HG03060 (cell line): ENCODE results near the gene MBNL2.

Experiments
- ATAC-seq: cut with Tn5 transposase; IDR thresholded peaks from one replicate; pipeline ENCODE4 v1.9.1; 2021; ENCODE audit warnings: low read depth, moderate number of reproducible peaks; ENCODE audit not compliant: unreplicated experiment

Gene MBNL2

DNA sequence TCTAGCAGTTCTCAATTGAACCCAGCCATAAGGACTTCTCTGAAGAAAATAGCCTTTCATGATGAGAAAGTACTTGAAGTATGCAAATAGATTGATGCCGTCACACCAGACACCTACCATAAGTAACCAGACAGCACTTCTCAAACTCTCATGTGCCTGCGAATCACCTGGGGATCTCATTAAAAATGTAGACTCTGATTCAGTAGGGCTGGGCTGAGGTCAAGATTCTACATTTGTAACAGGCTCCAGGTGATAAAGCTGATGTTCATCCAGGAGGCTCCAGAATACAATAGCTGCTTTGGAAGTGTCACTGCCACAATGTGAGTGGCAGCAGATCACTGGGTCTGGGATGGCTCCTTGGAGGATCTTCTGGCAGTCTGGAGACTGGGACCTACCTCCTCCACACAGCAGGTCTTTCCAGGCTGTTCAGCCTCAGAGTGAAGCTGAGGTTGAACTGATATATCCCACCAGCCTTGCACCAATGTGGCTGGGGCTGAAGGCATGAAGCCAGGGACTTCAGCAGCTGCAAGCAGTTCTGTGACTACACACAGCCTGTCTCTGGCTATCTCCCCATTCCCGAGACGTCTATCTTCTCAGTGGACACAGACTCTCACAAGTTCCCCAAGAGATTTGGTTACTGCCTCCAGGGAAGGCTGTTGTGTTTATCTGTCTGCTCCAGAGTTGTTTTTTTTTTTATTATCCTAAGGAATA lies 9.1 kb downstream of the MBNL2 start:
- no peak for ATAC-seq

DNA sequence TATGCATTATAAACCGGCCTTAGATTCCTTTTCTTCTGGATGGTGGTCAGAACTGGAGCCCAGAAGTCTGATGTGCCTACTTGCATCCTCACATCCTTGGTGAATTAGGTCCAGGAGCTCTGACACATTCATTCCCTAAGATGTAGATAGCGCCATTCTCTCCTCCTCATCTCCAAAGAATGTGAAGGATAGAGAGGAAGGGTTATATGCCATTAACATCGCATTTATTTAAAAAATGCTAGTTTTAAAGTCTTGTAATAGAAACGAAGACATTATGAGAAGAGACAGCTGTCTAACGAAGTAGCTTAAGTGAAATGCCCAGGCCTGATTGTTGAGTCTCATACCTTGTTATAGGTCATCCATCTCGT lies 9.7 kb downstream of the MBNL2 start:
- ATAC-seq: no peak

DNA sequence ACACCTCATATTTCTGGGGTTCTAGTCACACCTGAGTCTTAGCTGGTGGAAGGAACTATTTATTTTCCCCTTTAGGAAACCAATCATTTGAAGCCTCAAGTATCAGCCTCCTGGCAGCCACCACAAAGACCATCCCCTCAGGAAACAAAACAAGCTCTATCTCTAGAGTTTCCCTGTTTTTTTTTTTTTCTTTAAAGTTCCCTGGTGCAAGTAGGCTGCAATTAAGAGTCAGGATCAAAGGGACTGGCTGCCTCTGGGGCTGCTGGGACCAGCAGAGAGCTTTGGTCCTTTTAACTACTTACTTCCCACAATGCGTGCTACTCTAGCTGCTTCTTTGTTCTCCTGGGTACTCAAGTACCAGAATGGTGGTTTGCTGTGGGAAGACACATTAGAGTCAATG lies 11.4 kb downstream of the MBNL2 start:
- ATAC-seq: no peak

DNA sequence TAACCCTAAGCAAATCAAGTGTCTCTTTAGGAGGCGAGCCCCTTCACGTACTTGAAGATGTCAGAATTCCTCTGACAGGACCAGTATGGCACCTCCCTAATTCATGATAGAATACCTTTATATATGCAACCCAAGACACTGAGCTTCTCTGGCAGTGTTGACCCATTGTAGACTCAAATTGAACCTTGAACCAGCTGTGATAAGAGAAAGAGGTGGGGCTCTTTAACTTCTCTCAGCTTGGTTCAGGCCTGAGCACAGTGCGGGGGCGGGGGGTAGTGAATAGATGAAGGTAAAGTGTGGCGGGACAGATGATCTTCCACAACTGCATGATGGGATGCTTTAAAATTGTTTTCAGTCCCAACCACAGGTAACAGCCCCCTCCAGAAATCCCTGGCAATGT lies 12.1 kb downstream of the MBNL2 start:
- no peak for ATAC-seq

DNA sequence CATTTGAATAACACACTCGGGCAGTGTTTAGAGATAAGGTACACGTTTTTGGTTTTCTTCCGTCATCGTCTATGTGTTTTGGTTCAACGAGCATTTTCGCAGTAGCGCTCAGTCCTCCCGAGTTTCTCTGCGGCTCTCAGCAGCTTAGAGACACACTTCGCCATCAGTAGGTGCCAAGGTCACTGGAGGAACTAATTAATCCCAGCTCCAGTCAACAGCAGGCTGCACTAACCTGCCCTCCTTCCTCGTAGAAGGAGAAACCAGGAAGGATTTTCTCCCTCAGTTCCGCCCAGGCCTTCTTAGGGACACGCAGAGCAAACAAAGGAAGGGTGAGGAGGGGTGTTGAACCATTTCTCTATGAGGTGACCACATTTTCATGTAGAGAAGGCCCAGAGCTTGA lies 12.6 kb downstream of the MBNL2 start:
- no peak for ATAC-seq

DNA sequence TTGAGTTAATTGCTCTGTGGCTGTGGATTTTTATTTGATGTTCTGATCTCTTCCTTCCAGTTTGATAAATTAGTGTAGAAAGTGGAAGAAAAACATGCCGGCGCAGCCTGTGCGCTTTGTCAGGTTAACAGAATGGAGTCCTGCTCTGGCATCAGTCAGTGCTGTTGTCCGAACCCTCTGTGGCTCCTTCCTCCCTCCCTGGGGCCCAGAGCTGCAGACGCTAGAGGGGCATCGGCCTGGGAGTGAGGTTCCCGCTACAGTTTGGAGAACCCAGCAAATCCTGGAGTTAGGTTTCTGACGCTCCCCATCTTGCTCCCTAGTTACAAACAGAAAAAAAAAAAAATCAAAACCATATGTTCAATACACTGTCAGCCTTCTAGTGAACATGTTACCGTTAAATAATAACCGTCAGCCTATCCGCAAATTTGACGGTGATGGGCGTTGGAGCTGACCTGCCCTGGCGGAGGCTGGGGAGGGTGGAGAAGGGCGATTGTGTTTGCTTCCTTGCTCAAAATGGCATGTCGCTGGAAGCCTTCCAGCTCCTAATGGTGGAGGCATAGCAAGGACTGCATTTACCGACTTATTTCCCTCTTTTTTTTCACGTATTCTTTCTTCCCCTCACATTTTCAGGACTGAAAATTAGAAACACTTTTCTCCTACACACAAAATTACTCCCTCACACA lies 13.6 kb downstream of the MBNL2 start:
- ATAC-seq: no peak

DNA sequence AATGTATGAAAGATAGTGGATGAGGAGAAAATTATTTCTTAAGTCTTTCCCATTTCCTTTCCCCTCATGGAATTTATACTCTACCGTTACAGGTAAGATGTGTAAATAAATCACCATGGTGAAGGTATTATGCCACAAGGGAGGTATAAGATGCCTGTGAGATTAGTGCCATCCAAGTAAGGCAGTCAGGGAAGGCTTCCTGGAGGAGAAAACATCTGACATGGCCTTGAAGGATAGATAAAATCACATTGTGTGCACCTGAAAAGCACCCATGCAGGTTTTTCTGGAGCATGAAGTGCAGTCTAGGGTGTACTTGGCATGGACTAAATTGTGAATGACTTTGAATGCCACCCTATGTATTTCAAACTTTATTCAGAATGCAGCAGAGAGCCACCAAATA lies 15.3 kb downstream of the MBNL2 start:
- ATAC-seq: no peak

DNA sequence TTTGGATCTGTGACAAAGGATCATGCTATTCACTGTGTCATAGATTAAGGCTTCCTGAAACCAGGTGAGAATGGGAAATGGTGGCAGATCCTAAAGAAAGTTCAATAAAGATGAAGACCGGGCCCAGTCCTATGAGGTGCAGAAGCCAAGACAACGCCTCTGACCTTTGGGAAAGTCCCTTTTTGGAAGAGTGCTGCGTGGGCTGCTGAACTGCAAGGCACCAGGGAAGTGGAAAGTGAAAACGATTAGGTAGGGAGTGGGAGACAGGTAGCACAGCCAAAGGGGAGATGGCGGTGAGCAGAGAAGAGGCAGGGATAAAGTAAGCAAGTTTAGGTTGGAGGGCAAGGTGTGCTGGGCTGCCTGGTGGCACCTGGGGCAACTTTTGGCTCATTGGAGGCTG lies 16.3 kb downstream of the MBNL2 start:
- no peak for ATAC-seq

DNA sequence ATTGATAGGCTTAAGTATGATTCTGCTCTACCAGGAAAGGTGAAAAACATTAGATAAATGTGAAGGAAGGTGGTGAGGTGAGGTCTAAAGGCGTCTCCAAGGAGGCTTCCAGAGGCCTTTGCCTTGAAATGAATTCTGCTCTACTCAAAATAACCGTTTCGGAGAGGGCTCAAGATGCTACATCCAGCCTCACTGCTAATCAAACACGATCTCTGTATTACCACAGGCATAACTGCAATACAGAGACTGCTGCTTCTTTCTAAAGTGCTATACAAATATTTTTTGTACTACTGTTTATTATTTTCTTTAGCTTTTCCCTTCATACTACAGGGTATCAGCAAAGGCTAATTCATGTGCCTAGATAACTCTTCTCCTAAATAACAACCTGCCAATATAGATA lies 16.8 kb downstream of the MBNL2 start:
- ATAC-seq: no peak

DNA sequence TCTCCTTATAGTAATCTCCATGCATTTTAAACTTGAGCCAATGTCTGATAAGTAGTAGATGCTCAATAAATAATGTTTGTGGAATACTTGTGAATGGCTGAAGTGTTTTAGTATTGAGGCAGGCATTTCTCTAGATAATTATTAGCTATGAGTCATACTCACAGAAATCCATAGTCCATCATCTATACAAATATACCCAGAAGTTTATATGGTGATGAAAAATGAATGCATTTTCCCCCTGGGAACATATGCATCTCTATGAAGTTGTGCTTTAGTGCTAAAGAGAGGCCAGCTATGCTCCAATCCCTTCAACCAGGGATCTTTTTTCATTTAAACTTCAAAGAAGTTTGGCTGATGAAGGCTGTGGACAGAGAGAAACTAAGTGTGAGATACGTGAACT lies 17.2 kb downstream of the MBNL2 start:
- no peak for ATAC-seq

DNA sequence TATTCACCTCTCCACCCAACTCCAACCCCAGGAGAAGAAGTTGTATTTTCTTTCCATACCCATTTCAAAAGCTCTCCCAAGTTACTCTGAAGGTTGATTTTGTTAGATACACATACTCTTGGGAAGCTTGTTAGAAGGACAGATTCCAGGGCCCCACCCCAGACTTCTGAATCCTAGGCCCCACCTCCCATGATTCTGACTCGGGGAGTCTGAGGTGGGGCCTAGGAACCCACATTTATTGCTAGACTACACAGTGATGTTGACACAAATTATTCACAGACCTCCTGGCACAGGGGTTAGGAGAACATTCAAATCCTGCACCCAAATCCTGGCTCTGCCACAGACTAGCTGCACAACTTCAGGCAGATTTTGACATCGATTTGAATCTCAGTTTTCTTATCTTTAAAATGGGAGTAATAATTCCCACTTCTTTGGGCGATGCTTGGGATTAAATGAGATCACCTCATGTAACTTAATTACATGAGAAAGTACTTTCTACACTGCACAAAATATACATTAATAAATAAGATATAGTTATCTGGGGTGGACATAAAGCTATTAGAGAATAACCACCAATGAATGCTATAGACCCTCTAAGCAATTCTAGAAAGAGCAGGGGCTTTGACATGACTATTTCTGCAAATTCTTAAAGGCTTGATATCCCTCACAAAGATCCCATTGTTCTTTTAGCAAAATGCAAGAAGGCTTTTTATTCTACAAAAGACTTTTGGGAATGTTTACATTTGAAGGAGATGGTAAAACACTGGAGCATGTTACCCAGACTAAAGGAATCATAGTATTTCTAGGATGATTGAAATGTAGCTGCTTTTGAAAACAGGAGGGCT lies 18.0 kb downstream of the MBNL2 start:
- no peak for ATAC-seq

DNA sequence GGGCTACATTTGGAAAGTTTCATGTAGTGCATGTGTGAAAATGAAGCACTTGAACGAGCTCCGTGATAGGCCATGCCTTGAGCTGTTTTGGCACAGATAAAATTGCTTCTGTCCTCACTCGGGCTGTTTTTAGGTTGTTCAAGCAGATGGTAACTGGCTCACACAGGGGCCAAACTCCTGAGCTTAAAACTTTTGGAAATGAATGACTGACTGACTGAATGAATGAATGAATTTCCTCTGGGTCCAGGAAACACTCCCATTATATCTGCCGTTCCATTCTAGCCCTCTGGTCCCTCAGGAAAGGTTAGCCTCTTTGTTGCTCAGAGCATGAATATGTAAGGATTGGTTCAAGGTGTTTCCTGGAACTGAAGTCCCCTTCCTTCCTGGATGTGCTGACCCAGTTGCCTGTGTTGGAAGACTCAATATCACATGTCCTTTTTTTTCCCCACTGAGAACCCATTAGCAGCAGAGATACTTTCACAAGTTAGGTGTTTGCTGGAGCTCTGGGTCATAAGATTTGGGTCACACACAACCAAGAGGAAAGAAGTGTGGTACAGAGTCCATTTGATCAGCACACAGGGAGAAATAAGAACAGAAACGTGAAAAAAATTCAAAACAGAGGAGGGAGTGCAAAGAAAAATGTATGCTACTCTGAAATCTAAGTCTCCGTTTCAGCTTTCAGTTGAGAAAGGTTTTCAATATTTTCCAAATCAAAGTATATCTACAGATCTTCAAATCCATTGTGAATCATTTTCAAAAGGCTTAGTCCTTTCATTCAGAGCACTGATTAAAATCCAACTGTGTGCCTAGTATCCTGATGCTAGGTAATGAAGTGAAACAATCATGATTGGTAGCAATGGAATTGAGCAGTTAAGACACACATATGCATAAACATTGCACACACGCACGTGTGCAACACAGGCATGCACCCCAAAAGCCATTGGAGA lies 18.9 kb downstream of the MBNL2 start:
- ATAC-seq: no peak

DNA sequence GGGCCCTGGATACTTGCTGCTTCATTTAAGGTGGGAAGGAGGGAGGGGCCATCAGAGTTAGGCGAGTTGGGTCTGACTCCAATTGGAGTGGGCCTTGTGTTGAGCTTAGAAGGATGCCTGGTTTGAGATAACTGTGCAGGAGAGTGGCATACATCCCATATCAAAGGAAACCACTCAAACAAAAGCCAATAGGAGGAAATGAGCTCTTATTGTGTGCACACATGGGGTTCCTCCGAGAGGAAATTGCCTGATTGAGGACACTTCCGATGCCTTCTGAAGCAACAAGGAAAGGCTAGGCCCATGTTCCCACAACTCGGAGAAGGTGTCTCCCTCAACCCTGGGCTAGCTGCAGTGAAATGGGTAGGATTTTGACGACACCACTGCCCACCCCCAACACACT lies 19.6 kb downstream of the MBNL2 start:
- no peak for ATAC-seq

DNA sequence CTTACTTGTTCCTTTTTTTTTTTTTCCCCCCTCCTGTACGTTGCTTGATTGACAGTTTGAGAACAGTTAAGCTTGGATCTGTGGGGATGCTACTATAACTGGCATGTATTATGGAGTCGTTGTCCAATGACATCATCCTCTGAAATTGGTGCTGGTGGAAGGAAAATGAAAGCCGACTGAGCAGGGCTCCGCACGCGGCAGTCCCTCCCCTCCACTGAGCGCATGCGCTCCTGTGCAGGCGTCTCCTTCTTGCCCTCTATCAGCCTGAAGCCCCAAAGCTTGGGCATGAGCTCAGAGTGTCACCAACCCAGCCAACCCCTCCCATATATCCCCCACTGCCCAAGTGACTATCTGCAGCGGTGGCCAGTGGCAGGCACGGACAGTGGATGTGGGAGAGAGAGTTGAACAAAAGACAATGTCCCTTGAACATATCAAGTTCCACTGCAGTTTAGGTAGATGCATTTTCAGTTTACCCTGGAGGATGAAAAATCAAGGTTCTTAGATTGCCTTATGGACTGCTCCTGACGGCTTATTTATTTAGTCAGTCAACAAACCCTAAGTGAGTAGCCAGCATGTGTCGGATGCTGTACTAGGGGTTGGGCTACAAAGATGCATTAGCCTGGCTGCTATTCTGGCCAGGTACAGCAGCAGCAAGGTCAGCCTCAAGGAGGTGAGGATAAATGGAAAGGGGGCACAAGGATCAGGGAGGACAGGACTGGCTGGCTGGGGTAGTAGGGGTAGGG lies 20.8 kb downstream of the MBNL2 start:
- ATAC-seq: no peak

DNA sequence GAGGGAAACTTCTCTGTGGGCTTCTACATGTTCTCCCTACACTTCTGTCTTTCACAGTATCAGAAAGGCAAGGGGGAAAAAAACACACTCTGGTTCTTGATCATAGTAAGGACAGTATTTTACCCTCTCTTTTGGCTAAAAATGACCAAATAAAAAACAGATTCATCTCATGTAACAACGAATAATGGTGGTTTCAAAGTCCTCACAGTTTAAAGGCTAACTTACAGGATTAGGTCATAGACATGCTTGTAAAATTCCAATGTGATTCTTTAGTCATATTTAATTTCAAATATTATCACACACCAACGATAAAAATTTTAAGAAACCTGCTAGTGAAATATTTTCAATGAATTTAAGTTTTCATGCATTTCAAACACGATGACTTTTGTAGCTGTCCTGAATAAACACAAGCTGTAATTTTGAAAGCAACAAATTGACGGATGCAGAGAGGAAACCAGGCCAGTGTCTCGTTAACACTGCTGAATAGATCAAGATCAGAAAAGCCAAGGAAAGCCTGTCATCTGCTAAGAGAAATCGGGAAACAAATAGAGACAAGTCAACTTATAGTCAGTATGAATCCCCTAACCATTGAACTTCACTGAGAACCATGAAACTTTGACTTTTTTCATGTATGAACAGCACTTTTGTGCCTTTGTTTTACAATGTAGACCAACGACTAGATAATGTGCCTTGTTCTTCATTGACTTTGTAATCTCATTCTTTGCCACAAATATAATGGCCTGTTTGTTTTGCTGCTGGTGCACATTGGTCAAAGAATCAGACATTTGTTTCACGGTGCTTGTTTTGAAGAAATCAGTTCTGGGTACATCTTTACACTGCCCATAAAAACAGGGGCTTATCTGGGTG lies 22.0 kb downstream of the MBNL2 start:
- ATAC-seq: no peak

DNA sequence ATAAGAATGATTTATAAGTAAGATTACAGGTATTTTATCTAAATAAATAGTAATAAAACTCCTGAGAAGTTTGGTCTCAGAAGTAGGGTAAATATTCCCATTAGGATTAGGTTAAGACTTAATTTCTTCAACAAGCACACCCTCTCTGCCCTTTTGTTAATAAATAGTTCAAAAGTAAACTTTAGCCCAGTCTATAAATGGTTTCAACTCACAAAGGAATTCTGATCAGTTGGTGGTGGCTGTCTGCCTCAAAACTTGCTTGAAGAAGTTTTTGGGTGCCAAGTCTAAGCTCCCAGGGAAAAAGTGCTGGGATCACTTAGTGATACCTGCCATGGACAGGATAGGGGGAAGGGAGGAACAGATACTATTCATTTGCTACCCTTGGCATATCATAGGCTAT lies 22.9 kb downstream of the MBNL2 start:
- ATAC-seq: no peak

DNA sequence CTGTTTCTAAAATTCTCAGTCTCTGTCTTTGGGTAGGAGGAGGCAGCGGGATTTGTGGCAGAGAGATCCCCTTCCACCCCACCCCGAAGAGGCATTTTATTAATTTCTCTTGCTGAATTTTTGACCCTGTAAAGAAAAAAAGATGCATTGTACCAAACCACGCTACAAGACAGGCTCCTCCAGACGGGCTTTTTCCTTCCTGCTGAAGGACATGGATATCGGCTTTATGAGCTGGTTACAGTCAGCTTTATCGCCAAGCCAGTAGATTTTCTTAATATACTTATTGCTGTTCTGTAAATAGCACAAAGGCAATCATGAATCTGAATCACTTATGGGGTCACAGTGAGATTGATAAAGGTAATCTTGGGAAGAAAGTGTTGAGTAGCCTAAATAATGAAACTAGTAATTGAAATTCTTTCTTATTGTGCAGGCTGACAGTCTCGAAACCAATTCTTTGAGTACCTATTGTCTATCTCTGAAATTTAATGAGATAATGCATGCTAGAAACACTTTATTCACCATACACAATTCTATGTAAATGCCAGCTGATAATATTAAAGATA lies 24.5 kb downstream of the MBNL2 start:
- no peak for ATAC-seq

DNA sequence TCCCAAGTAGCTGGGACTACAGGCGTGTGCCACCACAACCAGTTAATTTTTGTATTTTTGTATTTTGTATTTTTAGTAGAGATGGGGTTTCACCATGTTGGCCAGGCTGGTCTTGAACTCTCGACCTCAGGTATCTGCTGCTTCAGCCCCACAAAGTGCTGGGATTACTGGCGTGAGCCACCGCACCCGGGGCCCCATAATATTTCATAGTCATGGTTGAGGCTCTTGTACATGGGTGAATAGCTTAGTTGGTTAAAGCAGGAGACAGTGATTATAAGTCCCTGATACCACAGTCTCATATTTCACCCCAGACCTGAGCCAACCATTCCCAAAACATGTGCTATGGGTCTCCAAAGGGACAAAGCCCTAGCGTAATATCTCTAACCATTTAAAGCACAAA lies 26.1 kb downstream of the MBNL2 start:
- ATAC-seq: no peak
